Chondrocyte (in vitro differentiated cells): ENCODE data around the gene TUBG1. TPM values are rescaled to one million over a fixed set of nuclear protein-coding genes. Genes with fewer than 3 reads are reported as not detected.

Source experiments
- DNase-seq: peaks from one replicate; pipeline ENCODE4 v3.0.0; 2021; ENCODE audit warnings: mixed read lengths, low spot score
- H3K27ac Mint-ChIP-seq: one replicate; pipeline ENCODE4 v1.8.0; 2021; ENCODE audit warnings: mild to moderate bottlenecking, moderate library complexity, mixed read lengths; ENCODE audit not compliant: unreplicated experiment
- H3K27me3 Mint-ChIP-seq: 2 replicates; pipeline ENCODE4 v1.8.0; 2021; ENCODE audit warnings: low read depth, mixed read lengths
- H3K36me3 Mint-ChIP-seq: 2 replicates; pipeline ENCODE4 v1.8.0; 2021; ENCODE audit warnings: low read depth, mixed read lengths
- H3K4me1 Mint-ChIP-seq: 2 replicates; pipeline ENCODE4 v1.8.0; 2021; ENCODE audit warnings: low read depth, mild to moderate bottlenecking, mixed read lengths
- H3K4me3 Mint-ChIP-seq: one replicate; pipeline ENCODE4 v1.8.0; 2021; ENCODE audit warnings: mild to moderate bottlenecking, moderate library complexity, mixed read lengths; ENCODE audit not compliant: unreplicated experiment
- H3K9me3 Mint-ChIP-seq: 2 replicates; pipeline ENCODE4 v1.8.0; 2021; ENCODE audit warnings: low read depth, mixed read lengths
- CTCF ChIP-seq: fragments of 200-600 bp; sonication (generic); IDR thresholded peaks from 2 replicates; pipeline ENCODE4 v1.5.0; 2021; ENCODE audit warnings: antibody characterized with exemption, mild to moderate bottlenecking, moderate library complexity
- total RNA-seq: library from RNA; stranded (reverse); gene quantifications from 3 replicates; pipeline ENCODE4 v1.2.1, GENCODE V29; 2021

TUBG1 gene
- total RNA-seq, 1 donor from 2014 or later, result 41.1 TPM

- no peaks in the 10 kb centered on the region for H3K9me3 Mint-ChIP-seq
- H3K4me1 Mint-ChIP-seq, result no peaks in the 10 kb centered on the region
- no peak for TF ChIP-seq CTCF
- no peak for DNase-seq
- no peaks in the 10 kb centered on the region for H3K36me3 Mint-ChIP-seq
- no peak overlapping the region for H3K4me3 Mint-ChIP-seq
- peaks cover 11% of the 10 kb centered on the region for H3K27me3 Mint-ChIP-seq
- no peak overlapping the region for H3K27ac Mint-ChIP-seq
Measured at GRCh38 chr17:42639525-42640113, 30.1 kb downstream of the TUBG1 start.

DNA sequence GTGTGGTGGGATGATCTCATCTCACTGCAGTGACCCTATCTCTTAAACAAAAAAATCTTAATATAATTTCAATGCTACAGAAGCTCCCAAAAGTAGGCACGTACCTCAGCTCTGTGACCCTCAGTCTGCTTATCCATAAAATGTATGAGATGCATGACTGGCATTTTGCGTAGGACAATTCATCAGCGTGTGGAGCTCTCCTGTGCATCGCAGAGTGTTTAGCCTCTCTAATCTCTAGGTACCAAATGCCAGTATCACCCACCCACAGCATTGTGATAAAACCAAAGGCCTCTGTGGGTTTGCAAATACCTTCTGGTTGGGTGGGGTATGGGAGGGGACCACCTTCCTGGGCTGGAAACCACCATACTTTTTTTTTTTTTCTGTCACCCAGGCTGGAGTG lies 30.6 kb downstream of the TUBG1 start:
- H3K4me1 Mint-ChIP-seq, result no peaks in the 10 kb centered on the region
- no peaks in the 10 kb centered on the region for H3K9me3 Mint-ChIP-seq
- TF ChIP-seq CTCF, result no peak
- H3K27ac Mint-ChIP-seq, result no peak overlapping the region
- no peak overlapping the region for H3K4me3 Mint-ChIP-seq
- DNase-seq, result no peak
- peaks cover 11% of the 10 kb centered on the region for H3K27me3 Mint-ChIP-seq
- no peaks in the 10 kb centered on the region for H3K36me3 Mint-ChIP-seq

DNA sequence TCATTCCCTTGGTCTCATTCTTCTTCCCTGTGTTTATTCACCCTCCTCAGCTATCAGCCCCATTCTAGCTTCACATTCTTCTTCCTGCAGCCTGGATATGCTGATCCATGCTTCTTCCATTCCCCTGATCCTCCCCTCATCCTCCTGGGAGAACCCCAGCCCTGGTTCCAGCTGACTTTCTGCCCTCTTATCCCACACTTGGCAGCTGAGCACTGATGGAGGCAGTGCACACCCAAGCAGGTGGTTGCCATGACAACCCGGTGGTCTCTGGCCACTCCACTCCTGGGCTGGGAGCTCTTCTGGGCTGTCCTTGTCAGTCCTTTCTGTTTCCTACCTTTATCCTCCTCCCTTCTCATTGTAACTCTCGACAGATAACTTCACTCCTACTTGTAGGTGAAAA lies 32.9 kb downstream of the TUBG1 start:
- no peak for DNase-seq
- no peaks in the 10 kb centered on the region for H3K4me1 Mint-ChIP-seq
- H3K9me3 Mint-ChIP-seq, result no peaks in the 10 kb centered on the region
- no peak overlapping the region for H3K4me3 Mint-ChIP-seq
- H3K27ac Mint-ChIP-seq, result no peak overlapping the region
- no peaks in the 10 kb centered on the region for H3K36me3 Mint-ChIP-seq
- no peak for TF ChIP-seq CTCF
- peaks cover 11% of the 10 kb centered on the region for H3K27me3 Mint-ChIP-seq

- Mint-ChIP-seq H3K27me3 (peaks cover 1% of the 10 kb centered on the region), H3K27ac (no peak overlapping the region), H3K4me3 (no peak overlapping the region), H3K4me1 (no peaks in the 10 kb centered on the region), H3K36me3 (no peaks in the 10 kb centered on the region), H3K9me3 (no peaks in the 10 kb centered on the region)
- DNase-seq, result no peak
- TF ChIP-seq CTCF, result no peak
Measured at GRCh38 chr17:42647778-42648177, 38.3 kb downstream of the TUBG1 start.

GRCh38 chr17:42651392-42651791 lies 41.9 kb downstream of the TUBG1 start:
- Mint-ChIP-seq H3K27ac (no peak overlapping the region), H3K9me3 (no peaks in the 10 kb centered on the region), H3K36me3 (no peaks in the 10 kb centered on the region), H3K4me1 (peaks cover 7% of the 10 kb centered on the region), H3K27me3 (no peaks in the 10 kb centered on the region), H3K4me3 (no peak overlapping the region)
- no peak for TF ChIP-seq CTCF
- DNase-seq, result no peak
